ENCODE measurements around the gene FNDC3B.

The FNDC3B gene

DNA sequence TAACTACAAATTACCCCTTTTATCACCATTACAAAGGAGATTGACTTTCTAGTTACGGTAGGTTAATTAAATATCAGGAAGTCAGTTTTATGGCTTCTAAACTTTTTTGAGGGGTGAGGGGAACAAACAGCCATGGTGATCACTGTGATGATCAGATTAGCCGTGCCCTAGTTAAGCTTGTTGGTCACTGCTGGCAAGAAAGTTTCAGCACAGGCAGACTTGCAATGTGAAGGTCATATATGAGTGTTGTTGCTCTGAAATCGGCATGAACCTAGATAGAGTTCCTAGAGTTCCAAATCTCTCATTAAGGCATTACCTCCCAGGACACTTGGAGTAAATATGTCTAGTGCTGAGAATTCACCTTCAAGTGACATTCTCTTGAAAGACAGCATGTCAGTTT, 252.3 kb downstream of the FNDC3B start:
- no peak for DNase-seq (ENCODE audit: low spot score)

- DNase-seq (ENCODE audit: low spot score), result no peak
These were observed 253.0 kb downstream of the FNDC3B start for GRCh38 chr3:172292422-172292821.

DNA sequence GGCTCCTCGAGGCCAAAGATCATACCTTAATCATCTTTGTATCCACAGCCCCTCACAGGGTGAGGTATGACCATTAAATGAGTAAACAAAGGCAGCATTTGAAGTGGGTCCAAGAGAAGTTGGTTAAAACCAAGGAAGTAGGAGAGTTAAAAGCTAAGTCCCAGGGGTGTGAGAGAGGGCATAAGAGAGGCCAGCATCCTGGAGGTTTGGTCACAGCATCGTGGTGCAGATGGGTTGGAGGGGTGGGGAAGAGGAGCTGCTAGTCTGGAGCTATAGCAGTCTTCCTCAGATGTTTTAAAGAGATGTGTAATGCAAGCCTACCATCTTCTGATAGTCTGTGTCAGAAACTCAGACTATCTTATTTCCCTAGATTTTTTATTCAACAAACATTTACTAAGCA, 253.7 kb downstream of the FNDC3B start:
- no peak for DNase-seq (ENCODE audit: low spot score)

DNA sequence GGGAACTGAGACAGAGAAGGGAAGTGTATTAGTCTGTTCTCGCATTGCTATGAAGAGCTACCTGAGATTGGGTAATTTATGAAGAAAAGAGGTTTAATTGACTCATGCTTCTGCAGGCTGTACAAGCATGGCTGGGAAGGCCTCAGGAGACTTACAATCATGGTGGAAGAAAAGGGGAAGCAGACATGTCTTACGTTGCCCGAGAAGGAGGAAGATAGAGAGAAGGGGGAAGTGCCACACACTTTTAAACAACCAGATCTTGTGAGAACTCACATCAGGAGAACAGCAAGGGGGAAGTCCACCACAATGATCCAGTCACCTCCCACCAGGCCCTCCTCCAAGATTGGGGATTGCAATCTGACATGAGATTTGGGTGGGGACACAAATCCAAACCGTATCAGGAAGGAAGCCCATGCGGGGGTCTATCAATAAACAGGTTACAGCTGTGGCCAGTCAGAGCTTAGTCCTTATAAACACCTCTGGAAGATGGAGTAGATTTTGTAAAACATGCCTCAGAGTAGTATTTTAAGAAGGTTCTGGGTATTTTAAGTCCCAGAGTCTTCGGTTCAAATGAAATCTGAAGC, 254.9 kb downstream of the FNDC3B start:
- no peak for DNase-seq (ENCODE audit: low spot score)

DNA sequence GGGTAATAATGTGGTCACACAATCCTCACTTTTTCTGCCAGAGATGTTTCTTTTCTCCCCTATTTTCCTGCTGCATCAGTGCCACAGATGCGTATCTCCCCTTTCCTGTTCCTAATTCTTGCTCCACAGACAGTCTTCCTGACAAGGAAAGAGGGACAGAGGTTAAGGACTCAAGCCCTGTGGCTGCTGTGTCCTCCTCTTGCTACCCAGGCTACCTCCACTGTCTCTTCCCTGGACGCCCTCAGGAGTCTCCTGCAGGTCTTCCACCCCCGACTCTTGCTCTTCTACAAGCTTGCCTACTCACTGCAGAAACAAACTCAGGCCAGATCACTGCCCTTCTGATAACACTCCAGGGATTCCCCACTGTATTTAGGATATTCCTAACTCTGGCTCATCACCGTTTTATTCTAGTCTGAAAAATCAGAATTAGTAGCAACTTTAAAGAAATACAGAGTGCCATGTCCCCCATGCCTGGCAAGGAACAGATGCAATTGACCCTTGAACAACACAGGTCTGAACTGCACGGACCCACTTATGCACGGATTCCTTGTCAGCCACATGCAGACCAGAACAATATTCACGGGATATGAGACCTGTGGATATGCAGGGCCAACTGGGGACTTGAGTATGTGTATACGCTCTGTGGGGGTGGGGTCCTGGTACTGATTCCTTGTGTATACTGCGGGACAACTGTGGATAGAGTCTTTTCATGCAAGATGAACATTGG, 257.0 kb downstream of the FNDC3B start:
- no peak for DNase-seq (ENCODE audit: low spot score)

- DNase-seq (ENCODE audit: low spot score), result no peak
These were observed 257.6 kb downstream of the FNDC3B start for GRCh38 chr3:172296975-172297332.

GRCh38 chr3:172298247-172298646, 258.9 kb downstream of the FNDC3B start:
- no peak for DNase-seq (ENCODE audit: low spot score)

DNA sequence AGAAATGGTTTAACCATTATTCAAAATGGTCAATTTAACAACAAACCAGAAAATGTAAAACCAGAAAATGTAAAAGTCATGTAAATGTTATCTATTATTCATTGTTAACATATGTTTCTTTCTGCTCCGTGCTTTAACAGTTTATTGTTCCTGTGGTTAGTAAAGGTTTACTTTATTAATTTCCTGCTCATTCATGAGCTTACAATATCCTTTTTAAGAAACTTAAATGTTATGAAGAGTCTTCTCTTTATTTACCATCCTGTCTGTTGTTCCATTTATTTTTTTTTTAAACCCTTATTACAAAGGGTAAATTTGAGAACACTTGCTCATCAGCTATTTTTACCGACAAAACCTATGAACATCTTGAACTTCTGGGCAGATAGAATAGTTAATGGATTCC, 260.8 kb downstream of the FNDC3B start:
- no peak for DNase-seq (ENCODE audit: low spot score)

GRCh38 chr3:172300862-172301261, 261.5 kb downstream of the FNDC3B start:
- no peak for DNase-seq (ENCODE audit: low spot score)

GRCh38 chr3:172302203-172302602, 262.8 kb downstream of the FNDC3B start:
- no peak for DNase-seq (ENCODE audit: low spot score)

DNA sequence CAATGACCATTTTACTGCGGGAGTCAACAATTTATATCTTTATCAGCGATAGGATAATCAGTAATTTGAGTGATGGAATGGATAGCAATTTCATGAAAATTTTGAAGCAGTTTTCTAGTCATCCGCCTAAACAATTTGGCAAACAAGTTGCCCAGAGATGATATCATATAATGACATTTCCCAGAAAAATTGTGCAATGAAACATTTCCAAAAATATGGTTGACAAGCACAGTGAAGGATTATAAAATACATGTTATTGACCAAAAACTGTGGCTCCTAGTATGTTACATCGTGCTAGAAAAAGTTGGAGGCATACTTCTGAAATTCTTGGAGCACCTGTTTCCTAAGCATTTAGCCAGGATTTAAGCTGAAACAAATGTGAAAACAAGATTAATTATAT, 263.8 kb downstream of the FNDC3B start:
- no peak for DNase-seq (ENCODE audit: low spot score)

- DNase-seq (ENCODE audit: low spot score), result no peak
These were observed 264.7 kb downstream of the FNDC3B start for GRCh38 chr3:172303941-172304558.

DNA sequence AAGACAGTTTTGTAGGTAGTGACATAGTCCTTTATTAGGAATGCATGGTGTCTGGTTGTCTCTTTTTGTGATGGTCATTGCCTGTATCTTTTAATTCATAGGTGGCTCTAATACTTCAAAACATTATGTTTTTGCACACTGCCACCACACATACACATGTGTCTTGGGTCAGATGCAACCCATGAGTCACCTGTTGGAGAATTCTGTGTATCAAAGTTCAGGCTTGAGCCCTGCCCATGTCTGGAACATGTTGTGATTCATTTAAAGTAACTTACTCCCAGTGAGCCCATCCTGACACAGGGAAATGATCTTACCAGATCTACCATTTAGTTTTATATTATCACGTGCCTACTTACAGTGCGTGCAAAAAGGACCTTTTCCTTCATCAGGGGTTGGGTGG, 266.2 kb downstream of the FNDC3B start:
- DNase-seq (ENCODE audit: low spot score), result no peak

DNA sequence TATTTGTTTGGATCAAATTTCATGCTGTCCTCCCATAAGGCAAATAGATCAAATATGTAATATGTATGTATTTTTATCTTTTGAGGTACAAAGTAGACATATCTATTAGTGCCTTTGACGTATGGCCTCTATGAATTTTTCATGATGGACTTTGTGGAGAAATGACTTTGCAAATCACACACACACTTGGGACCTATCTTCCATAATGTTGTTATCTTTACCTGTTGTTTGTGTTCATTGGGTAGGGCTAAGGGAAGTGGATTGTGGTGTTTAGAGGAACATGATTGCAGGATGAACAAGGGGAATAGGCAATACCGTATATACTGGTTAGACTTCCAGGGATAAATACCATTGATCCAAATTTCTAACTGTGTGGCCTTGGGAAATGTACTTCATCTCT, 266.6 kb downstream of the FNDC3B start:
- DNase-seq (ENCODE audit: low spot score), result no peak

DNA sequence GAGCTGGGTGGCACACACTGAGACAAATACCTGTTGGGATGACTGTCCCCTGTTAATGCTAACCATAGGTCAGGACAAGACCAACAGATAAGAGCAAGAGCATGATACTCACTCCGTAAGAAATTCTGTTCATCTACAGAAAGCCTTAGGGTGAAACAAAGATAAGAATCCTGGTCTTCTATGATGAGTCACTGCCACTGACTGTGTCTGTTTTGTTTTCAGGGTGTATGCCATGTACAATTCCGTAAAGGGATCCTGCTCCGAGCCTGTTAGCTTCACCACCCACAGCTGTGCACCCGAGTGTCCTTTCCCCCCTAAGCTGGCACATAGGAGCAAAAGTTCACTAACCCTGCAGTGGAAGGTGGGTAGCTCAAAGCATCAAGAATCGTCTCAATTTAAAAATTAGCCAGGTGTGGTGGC, 267.8 kb downstream of the FNDC3B start:
- DNase-seq (ENCODE audit: low spot score), result no peak

GRCh38 chr3:172309059-172309458, 269.7 kb downstream of the FNDC3B start:
- DNase-seq (ENCODE audit: low spot score), result no peak

DNA sequence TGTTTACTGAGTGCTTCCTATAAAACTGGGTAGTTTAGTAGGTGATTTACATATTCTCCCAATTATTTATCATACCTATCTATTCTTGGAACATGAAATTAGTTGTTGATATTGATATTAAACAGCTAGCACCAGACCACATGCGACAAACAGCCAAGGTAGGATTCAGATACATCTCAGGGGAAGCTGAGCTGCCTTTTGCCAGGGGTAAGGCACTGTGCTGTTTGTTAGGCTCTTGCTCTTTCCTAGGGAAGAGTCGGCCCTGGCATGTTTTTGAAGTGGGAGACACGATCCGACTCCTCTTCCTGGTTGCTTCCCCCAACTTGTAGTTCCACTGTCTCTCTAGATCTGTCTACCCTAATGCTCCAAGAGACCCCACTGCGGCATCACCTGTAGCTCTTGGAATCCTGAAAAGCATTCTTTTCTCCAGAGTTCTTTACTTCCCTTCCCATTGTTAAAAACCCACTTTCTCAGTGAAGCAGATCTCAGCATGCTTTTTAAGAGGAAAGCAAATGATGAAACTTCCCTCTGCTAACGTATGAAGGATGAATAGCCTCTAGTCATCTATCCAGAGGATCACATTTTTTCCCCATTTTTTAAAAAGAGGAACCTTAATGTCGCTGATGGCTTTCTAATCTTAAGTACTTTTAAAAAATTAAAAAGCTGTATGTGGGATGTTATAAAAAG, 270.5 kb downstream of the FNDC3B start:
- DNase-seq (ENCODE audit: low spot score), result no peak

DNA sequence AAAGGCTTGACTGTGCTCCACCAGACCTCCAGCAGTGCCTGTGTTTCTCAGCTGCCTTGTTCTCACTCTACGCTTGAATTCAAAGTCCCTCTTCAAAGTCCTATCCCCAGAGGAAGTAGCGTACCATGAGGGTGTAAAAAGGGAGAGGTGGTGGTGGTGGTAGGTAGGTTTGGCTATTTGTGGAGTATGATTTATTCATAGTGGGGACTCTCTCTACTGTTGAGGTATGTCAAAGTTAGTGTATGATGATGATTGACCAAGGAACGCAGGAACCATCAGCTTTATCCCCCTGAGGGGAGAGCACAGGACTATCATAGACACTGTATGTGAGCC, 271.0 kb downstream of the FNDC3B start:
- DNase-seq (ENCODE audit: low spot score), result no peak

DNA sequence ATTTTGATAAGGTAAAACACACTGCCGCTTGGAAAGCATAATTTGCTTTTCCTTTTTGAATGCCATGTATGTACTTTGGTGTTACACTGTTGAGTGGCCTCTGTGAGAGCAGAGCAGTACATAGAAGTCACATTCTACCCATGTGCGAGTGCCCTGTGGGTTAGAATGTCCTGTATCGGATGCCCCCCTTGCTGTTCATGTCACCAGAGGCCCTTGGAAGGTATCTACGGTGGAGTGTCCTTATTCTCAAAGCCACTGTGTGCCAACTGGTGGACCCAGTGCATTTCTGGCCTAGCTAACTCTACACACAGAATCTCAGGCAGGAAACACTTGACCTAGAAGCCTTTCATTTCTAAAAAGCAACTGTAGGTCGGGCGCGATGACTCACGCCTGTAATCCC, 271.8 kb downstream of the FNDC3B start:
- no peak for DNase-seq (ENCODE audit: low spot score)

- no peak for DNase-seq (ENCODE audit: low spot score)
These were observed 272.6 kb downstream of the FNDC3B start for GRCh38 chr3:172312001-172312400.

GRCh38 chr3:172312711-172313110, 273.3 kb downstream of the FNDC3B start:
- no peak for DNase-seq (ENCODE audit: low spot score)

GRCh38 chr3:172313671-172314070, 274.3 kb downstream of the FNDC3B start:
- DNase-seq (ENCODE audit: low spot score), result no peak

GRCh38 chr3:172314591-172315160, 275.3 kb downstream of the FNDC3B start:
- DNase-seq (ENCODE audit: low spot score), result no peak

Data from hematopoietic multipotent progenitor cell treated with erythropoietin and hydrocortisone succinate and interleukin-3 and kit ligand, for 15 days (in vitro differentiated cells).